Right forelimb (tissue), 1 donor: Measurements from ENCODE around the gene CORO1C.
"Not testable (repeated sequence)": the region's sequence is repeated elsewhere in the genome, so short reads cannot be mapped to it uniquely, and the experiment has no call there.

Experiments
- DNase-seq: peaks from one replicate; pipeline ENCODE4 v3.0.0-alpha.2; 2018

The CORO1C gene

GRCh38 chr12:108671110-108671509 lies 60.2 kb downstream of the CORO1C start:
- no peak for DNase-seq

GRCh38 chr12:108670066-108670631 lies 61.2 kb downstream of the CORO1C start:
- no peak for DNase-seq

GRCh38 chr12:108668542-108668941 lies 62.8 kb downstream of the CORO1C start:
- no peak for DNase-seq

GRCh38 chr12:108668063-108668462 lies 63.3 kb downstream of the CORO1C start:
- DNase-seq, result no peak

GRCh38 chr12:108667349-108667748 lies 64.0 kb downstream of the CORO1C start:
- no peak for DNase-seq

- peak; percentile 71 for DNase-seq
These were observed 64.9 kb downstream of the CORO1C start for GRCh38 chr12:108666401-108666881.

- no peak for DNase-seq
These were observed 65.6 kb downstream of the CORO1C start for GRCh38 chr12:108665608-108666202.

- peak; percentile 87 for DNase-seq
These were observed 66.7 kb downstream of the CORO1C start for GRCh38 chr12:108664338-108665258.

- no peak for DNase-seq
These were observed 67.8 kb downstream of the CORO1C start for GRCh38 chr12:108663324-108664015.

GRCh38 chr12:108658115-108658514 lies 73.2 kb downstream of the CORO1C start:
- DNase-seq, result not testable (repeated sequence)

GRCh38 chr12:108657130-108657745 lies 74.1 kb downstream of the CORO1C start:
- DNase-seq, result no peak

GRCh38 chr12:108656247-108656646 lies 75.1 kb downstream of the CORO1C start:
- DNase-seq, result not testable (repeated sequence)

- DNase-seq, result not testable (repeated sequence)
These were observed 75.5 kb downstream of the CORO1C start for GRCh38 chr12:108655812-108656175.

GRCh38 chr12:108654622-108655021 lies 76.7 kb downstream of the CORO1C start:
- DNase-seq, result not testable (repeated sequence)

GRCh38 chr12:108653922-108654321 lies 77.4 kb downstream of the CORO1C start:
- DNase-seq, result no peak

- no peak for DNase-seq
These were observed 78.2 kb downstream of the CORO1C start for GRCh38 chr12:108653082-108653516.

- DNase-seq, result no peak
These were observed 81.2 kb downstream of the CORO1C start for GRCh38 chr12:108650083-108650482.

- no peak for DNase-seq
These were observed 81.6 kb downstream of the CORO1C start for GRCh38 chr12:108649669-108650068.

- no peak for DNase-seq
These were observed 82.2 kb downstream of the CORO1C start for GRCh38 chr12:108649126-108649525.

GRCh38 chr12:108648371-108648770 lies 82.9 kb downstream of the CORO1C start:
- DNase-seq, result no peak

GRCh38 chr12:108647585-108648287 lies 83.6 kb downstream of the CORO1C start:
- no peak for DNase-seq
